Natural killer cell (primary cell): ENCODE data around the gene FOXF1. TPM values are rescaled to one million over a fixed set of nuclear protein-coding genes. Genes with fewer than 3 reads are reported as not detected.

Source experiments
- ATAC-seq, 3 donors: fragments of 150-1000 bp in 2 of 3; fragments of 200-7000 bp in 1 of 3; cut with Tn5 transposase; 1 replicate in 1 of 3; 2 replicates in 2 of 3; pipeline ENCODE4 v1.10.0; 2021; ENCODE audit warnings: mild to moderate bottlenecking in 2 of 3, moderate library complexity in 2 of 3
- DNase-seq, 2 donors: peaks; one replicate each; pipeline versions ENCODE4 v3.0.0 to v3.0.0-alpha.2; 2013 to 2021; ENCODE audit warnings: mixed read lengths in 1 of 2
- H3K27ac ChIP-seq: one replicate; pipeline ENCODE4 v1.5.1; 2013; ENCODE audit warnings: mild to moderate bottlenecking, low read length
- H3K27me3 ChIP-seq: one replicate; pipeline ENCODE4 v1.6.1; 2013; ENCODE audit warnings: low read length; ENCODE audit not compliant: control insufficient read depth, insufficient read depth
- H3K36me3 ChIP-seq: one replicate; pipeline ENCODE4 v1.6.1; 2013; ENCODE audit warnings: low read length; ENCODE audit not compliant: control insufficient read depth, insufficient read depth
- H3K4me1 ChIP-seq: one replicate; pipeline ENCODE4 v1.6.1; 2013; ENCODE audit warnings: low read length; ENCODE audit not compliant: control insufficient read depth, insufficient read depth
- H3K4me3 ChIP-seq: one replicate; pipeline ENCODE4 v1.5.1; 2013; ENCODE audit warnings: low read length
- H3K9me3 ChIP-seq: one replicate; pipeline ENCODE4 v1.6.1; 2013; ENCODE audit warnings: low read length; ENCODE audit not compliant: control insufficient read depth, insufficient read depth
- H3K27ac Mint-ChIP-seq, 2 donors: one replicate each; pipeline ENCODE4 v1.8.0; 2022; ENCODE audit warnings: mild to moderate bottlenecking in 2 of 2, mixed read lengths in 2 of 2, moderate library complexity in 1 of 2
- H3K27me3 Mint-ChIP-seq, 2 donors: one replicate each; pipeline ENCODE4 v1.8.0; 2022; ENCODE audit warnings: low read depth in 2 of 2, mixed read lengths in 2 of 2
- H3K36me3 Mint-ChIP-seq: one replicate; pipeline ENCODE4 v1.8.0; 2022; ENCODE audit warnings: mixed read lengths
- H3K4me1 Mint-ChIP-seq, 2 donors: one replicate each; pipeline ENCODE4 v1.8.0; 2022; ENCODE audit warnings: mixed read lengths in 2 of 2
- H3K4me3 Mint-ChIP-seq: one replicate; pipeline ENCODE4 v1.8.0; 2022; ENCODE audit warnings: mild to moderate bottlenecking, moderate library complexity, mixed read lengths
- H3K9me3 Mint-ChIP-seq, 2 donors: one replicate each; pipeline ENCODE4 v1.8.0; 2022; ENCODE audit warnings: mixed read lengths in 2 of 2
- WGBS: methylation state at CpG from one replicate; pipeline ENCODE4 v1.1.7; 2013; ENCODE audit warnings: missing lambda C conversion rate; ENCODE audit not compliant: insufficient coverage; 5-methylcytosine and 5-hydroxymethylcytosine counted together
- intact Hi-C: fragments of 100-400 bp; cut with micrococcal nuclease; formaldehyde crosslinking; loops from one replicate; pipeline ENCODE4 v1.14.2; 2022
- total RNA-seq, 4 donors: library from RNA; stranded (reverse); fragments of 120-200 nt in 1 of 4; gene quantifications; one replicate each; pipeline versions ENCODE4 v1.2.3 to v1.2.4, GENCODE V29; 2013 to 2022
- TF ChIP-seq, protein P1 (sequence below): fragments of 200-600 bp; IDR thresholded peaks from one replicate; pipeline ENCODE4 v1.8.0; 2022; ENCODE audit warnings: antibody characterized with exemption

FOXF1 gene
- total RNA-seq, 3 donors from 2014 or later (not counting 1 experiment from before 2014, with no cell fraction given) = not detected

DNA sequence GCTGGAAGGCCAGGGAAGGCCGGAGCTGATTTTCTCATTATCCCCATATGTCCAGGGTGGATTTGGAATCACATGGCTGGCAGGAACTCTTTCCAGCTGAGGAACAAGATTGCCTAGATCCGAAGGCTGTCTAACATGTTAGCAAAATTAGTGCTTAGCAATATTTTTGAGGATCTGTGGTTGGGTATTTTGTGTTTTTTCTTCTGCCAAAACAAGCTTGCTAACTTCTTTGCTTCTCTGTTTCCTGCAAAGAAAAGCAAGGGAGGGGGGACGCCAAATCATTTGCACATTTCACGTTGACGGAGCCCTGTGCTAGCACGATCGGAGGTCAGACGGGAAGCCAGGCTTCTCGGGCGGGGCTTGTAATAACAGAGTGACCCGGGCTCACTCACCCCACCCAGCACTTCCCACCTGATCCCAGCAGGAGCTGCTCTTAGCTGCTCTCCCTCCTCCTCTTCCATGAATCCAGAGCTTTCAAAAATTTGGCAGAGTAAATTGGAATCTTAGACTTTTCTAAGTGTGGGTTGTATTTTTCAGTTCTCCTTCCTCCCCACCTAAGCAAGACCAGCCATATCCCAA is 33.3 kb upstream of the FOXF1 start:
- TF ChIP-seq, protein P1, sequence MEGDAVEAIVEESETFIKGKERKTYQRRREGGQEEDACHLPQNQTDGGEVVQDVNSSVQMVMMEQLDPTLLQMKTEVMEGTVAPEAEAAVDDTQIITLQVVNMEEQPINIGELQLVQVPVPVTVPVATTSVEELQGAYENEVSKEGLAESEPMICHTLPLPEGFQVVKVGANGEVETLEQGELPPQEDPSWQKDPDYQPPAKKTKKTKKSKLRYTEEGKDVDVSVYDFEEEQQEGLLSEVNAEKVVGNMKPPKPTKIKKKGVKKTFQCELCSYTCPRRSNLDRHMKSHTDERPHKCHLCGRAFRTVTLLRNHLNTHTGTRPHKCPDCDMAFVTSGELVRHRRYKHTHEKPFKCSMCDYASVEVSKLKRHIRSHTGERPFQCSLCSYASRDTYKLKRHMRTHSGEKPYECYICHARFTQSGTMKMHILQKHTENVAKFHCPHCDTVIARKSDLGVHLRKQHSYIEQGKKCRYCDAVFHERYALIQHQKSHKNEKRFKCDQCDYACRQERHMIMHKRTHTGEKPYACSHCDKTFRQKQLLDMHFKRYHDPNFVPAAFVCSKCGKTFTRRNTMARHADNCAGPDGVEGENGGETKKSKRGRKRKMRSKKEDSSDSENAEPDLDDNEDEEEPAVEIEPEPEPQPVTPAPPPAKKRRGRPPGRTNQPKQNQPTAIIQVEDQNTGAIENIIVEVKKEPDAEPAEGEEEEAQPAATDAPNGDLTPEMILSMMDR = no peak
- no peak for ATAC-seq
- H3K4me1 Mint-ChIP-seq = no peaks in the 10 kb centered on the region

GRCh38 chr16:86477642-86478041 is 32.7 kb upstream of the FOXF1 start:
- no peaks in the 10 kb centered on the region for H3K4me1 Mint-ChIP-seq
- H3K36me3 Mint-ChIP-seq = no peaks in the 10 kb centered on the region
- no peaks in the 10 kb centered on the region for H3K36me3 ChIP-seq
- no peak overlapping the region for H3K27ac Mint-ChIP-seq
- no peaks in the 10 kb centered on the region for H3K27me3 ChIP-seq
- no peak overlapping the region for H3K27ac ChIP-seq
- TF ChIP-seq, protein P1 = no peak
- WGBS = 87% methylated on average over 5 of the region's 5 CpGs
- no peak overlapping the region for H3K4me3 ChIP-seq
- H3K4me3 Mint-ChIP-seq = no peak overlapping the region
- no peaks in the 10 kb centered on the region for H3K4me1 ChIP-seq
- no peak for ATAC-seq
- intact Hi-C loops = no loop called here
- no peak for DNase-seq
- H3K9me3 Mint-ChIP-seq = no peaks in the 10 kb centered on the region
- H3K27me3 Mint-ChIP-seq = peaks cover 17 to 49% of the 10 kb centered on the region in 2 donors
- H3K9me3 ChIP-seq = peaks cover under 1% of the 10 kb centered on the region

More for the DNA sequence above, 33.3 kb upstream of the FOXF1 start:
- H3K27ac ChIP-seq = no peak overlapping the region
- peaks cover 17 to 49% of the 10 kb centered on the region in 2 donors for H3K27me3 Mint-ChIP-seq
- no peaks in the 10 kb centered on the region for H3K4me1 ChIP-seq
- WGBS = 29% methylated on average over 11 of the region's 11 CpGs
- no peaks in the 10 kb centered on the region for H3K27me3 ChIP-seq
- no peak overlapping the region for H3K27ac Mint-ChIP-seq
- H3K4me3 Mint-ChIP-seq = no peak overlapping the region
- H3K9me3 ChIP-seq = peaks cover 4% of the 10 kb centered on the region
- no peaks in the 10 kb centered on the region for H3K36me3 Mint-ChIP-seq
- no peak for DNase-seq
- no peak overlapping the region for H3K4me3 ChIP-seq
- no peaks in the 10 kb centered on the region for H3K9me3 Mint-ChIP-seq
- intact Hi-C loops = no loop called here
- no peaks in the 10 kb centered on the region for H3K36me3 ChIP-seq

GRCh38 chr16:86478779-86479178 is 31.5 kb upstream of the FOXF1 start:
- intact Hi-C loops = no loop called here
- Histone ChIP-seq H3K27ac (no peak overlapping the region), H3K4me1 (no peaks in the 10 kb centered on the region), H3K27me3 (no peaks in the 10 kb centered on the region), H3K4me3 (no peak overlapping the region), H3K9me3 (no peaks in the 10 kb centered on the region), H3K36me3 (no peaks in the 10 kb centered on the region)
- Mint-ChIP-seq H3K27ac (no peak overlapping the region), H3K9me3 (no peaks in the 10 kb centered on the region), H3K4me1 (no peaks in the 10 kb centered on the region), H3K4me3 (no peak overlapping the region), H3K36me3 (no peaks in the 10 kb centered on the region), H3K27me3 (peaks cover 20 to 44% of the 10 kb centered on the region in 2 donors)
- DNase-seq (no peak), ATAC-seq (no peak)
- TF ChIP-seq, protein P1 = no peak

DNA sequence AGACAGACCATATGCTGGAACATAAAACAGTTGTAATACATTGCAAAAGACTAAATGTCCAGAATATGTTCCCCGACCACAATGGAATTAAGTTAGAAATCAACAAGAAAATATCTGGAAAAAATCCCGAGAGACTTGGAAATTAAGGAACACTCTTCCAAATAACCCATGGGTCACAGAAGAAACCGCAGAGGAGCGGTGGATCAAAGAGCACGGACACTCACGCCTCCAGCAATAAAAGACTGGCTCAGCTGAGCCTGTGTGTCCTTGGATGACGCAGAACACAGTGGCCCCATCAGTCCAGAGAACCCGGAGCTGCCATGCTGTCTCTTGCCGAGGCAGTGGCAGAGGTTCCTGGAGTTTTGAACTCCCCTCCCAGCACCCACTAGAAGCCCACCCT is 30.9 kb upstream of the FOXF1 start:
- Histone ChIP-seq H3K36me3 (no peaks in the 10 kb centered on the region), H3K27ac (no peak overlapping the region), H3K9me3 (peaks cover 5% of the 10 kb centered on the region), H3K4me3 (no peak overlapping the region), H3K4me1 (no peaks in the 10 kb centered on the region), H3K27me3 (no peaks in the 10 kb centered on the region)
- TF ChIP-seq, protein P1 = no peak
- Mint-ChIP-seq H3K27ac (no peak overlapping the region), H3K4me1 (no peaks in the 10 kb centered on the region), H3K27me3 (peaks cover 17 to 43% of the 10 kb centered on the region in 2 donors), H3K9me3 (peaks cover 0 to 3% of the 10 kb centered on the region in 2 donors), H3K4me3 (no peak overlapping the region), H3K36me3 (no peaks in the 10 kb centered on the region)
- DNase-seq = no peak
- intact Hi-C loops = no loop called here
- 82% methylated on average over 9 of the region's 9 CpGs for WGBS
- ATAC-seq = no peak
